Endothelial cell of umbilical vein (primary cell): ENCODE measurements around the gene NXNL2. TPM values are rescaled to one million over a fixed set of nuclear protein-coding genes. Genes with fewer than 3 reads are reported as not detected.

Source experiments
- BruUV-seq: library from RNA; stranded (reverse); fragments of 400-500 nt; replicated peaks from 2 replicates; lab custom pipeline; 2021; lab: Mats Ljungman, UMichigan
- CTCF ChIA-PET: fragments of 300-600, 350-600 bp; sonication (Branson Sonifier 250); formaldehyde crosslinking; loops from one replicate; lab custom pipeline; 2021; ENCODE audit warnings: antibody characterized with exemption, inconsistent platforms; lab: Charles Lee
- POLR2A ChIA-PET: fragments of 300-600, 350-600 bp; sonication (Branson Sonifier 250); formaldehyde crosslinking; loops from one replicate; lab custom pipeline; 2021; ENCODE audit warnings: antibody characterized with exemption, inconsistent platforms; lab: Charles Lee
- DNase-seq: peaks from one replicate; pipeline ENCODE4 v3.0.0-alpha.2; 2011; ENCODE audit warnings: low read depth, low spot score
- FAIRE-seq: peaks from 2 replicates; lab custom pipeline; 2011; peaks lifted over from hg19 to GRCh38; lab: Jason Lieb, UNC
- H2AFZ ChIP-seq: 2 replicates; pipeline ENCODE4 v1.6.0; 2012; ENCODE audit warnings: low read depth, low read length, control low read depth, inconsistent platforms
- H3K27ac ChIP-seq: 2 replicates; pipeline ENCODE4 v1.5.1; 2011; ENCODE audit warnings: low read depth, mild to moderate bottlenecking, control low read depth, low read length, moderate library complexity; ENCODE audit not compliant: insufficient read depth
- H3K27me3 ChIP-seq, 2 experiments: 2 replicates each; pipeline versions ENCODE4 v1.6.0 to v1.6.1; 2011; ENCODE audit warnings: low read length in 2 of 2, mixed read lengths in 1 of 2; ENCODE audit not compliant: control insufficient read depth in 2 of 2, insufficient read depth in 2 of 2
- H3K36me3 ChIP-seq, 2 experiments: 2 replicates in 1 of 2; 3 replicates in 1 of 2; pipeline ENCODE4 v1.5.1; 2011; ENCODE audit warnings: low read length in 2 of 2, mild to moderate bottlenecking in 1 of 2, moderate library complexity in 1 of 2; ENCODE audit not compliant: control insufficient read depth in 2 of 2, insufficient read depth in 2 of 2; ENCODE audit errors: extremely low read depth in 1 of 2
- H3K4me1 ChIP-seq: 3 replicates; pipeline ENCODE4 v1.5.1; 2011; ENCODE audit warnings: mild to moderate bottlenecking, low read length; ENCODE audit not compliant: control insufficient read depth, insufficient read depth; ENCODE audit errors: extremely low read depth
- H3K4me2 ChIP-seq: 2 replicates; pipeline ENCODE4 v1.6.1; 2011; ENCODE audit warnings: low read length, control low read depth, mixed read lengths; ENCODE audit not compliant: insufficient read depth
- H3K4me3 ChIP-seq, 3 experiments: fragments of 200-600 bp in 1 of 3; sonication (generic), shearing (Covaris generic) in 1 of 3; replicated peaks in 1 of 3; 2 replicates each; pipeline ENCODE4 v1.5.1; 2011 to 2016; ENCODE audit warnings: control low read depth in 3 of 3, low read length in 3 of 3, mild to moderate bottlenecking in 2 of 3, inconsistent platforms in 1 of 3, low read depth in 1 of 3, moderate library complexity in 1 of 3; ENCODE audit not compliant: insufficient read depth in 1 of 3
- H3K79me2 ChIP-seq: 2 replicates; pipeline ENCODE4 v1.6.0; 2012; ENCODE audit warnings: low read length, inconsistent platforms; ENCODE audit not compliant: control insufficient read depth, insufficient read depth
- H3K9ac ChIP-seq: replicated peaks from 2 replicates; pipeline ENCODE3; 2011; ENCODE audit warnings: low read length, control low read depth; ENCODE audit not compliant: insufficient read depth; ENCODE audit errors: extremely low read depth
- H3K9me1 ChIP-seq: replicated peaks from 3 replicates; pipeline ENCODE4 v1.6.0; 2011; ENCODE audit warnings: mild to moderate bottlenecking, low read length; ENCODE audit not compliant: control insufficient read depth, insufficient read depth; ENCODE audit errors: extremely low read depth
- H3K9me3 ChIP-seq: replicated peaks from 2 replicates; pipeline ENCODE4 v1.5.1; 2012; ENCODE audit warnings: low read length, inconsistent platforms; ENCODE audit not compliant: control insufficient read depth, insufficient read depth
- H4K20me1 ChIP-seq: replicated peaks from 2 replicates; pipeline ENCODE3; 2011; ENCODE audit warnings: mild to moderate bottlenecking, low read length; ENCODE audit not compliant: control insufficient read depth, insufficient read depth; ENCODE audit errors: extremely low read depth
- EZH2 ChIP-seq: IDR thresholded peaks from 2 replicates; pipeline ENCODE4 v1.6.1; 2012; ENCODE audit warnings: borderline replicate concordance, low read depth, mild to moderate bottlenecking, moderate library complexity, low read length, inconsistent platforms; ENCODE audit not compliant: severe bottlenecking
- FOS ChIP-seq: IDR thresholded peaks from 2 replicates; pipeline ENCODE4 v1.6.1; 2011; ENCODE audit warnings: mild to moderate bottlenecking, low read length, moderate library complexity, borderline replicate concordance; ENCODE audit not compliant: insufficient read depth
- GATA2 ChIP-seq: IDR thresholded peaks from 2 replicates; pipeline ENCODE4 v1.7.0; 2011; ENCODE audit warnings: low read depth, mild to moderate bottlenecking, moderate library complexity, mixed read lengths, low read length; ENCODE audit not compliant: insufficient read length, insufficient read depth
- JUN ChIP-seq: IDR thresholded peaks from 2 replicates; pipeline ENCODE4 v1.6.1; 2011; ENCODE audit warnings: borderline replicate concordance, low read depth; ENCODE audit not compliant: insufficient read length, insufficient read depth
- MYC ChIP-seq: IDR thresholded peaks from one replicate; pipeline ENCODE4 v1.6.1; 2011; ENCODE audit warnings: mild to moderate bottlenecking, low read depth, low read length
- POLR2A ChIP-seq: IDR thresholded peaks from 2 replicates; pipeline ENCODE4 v1.6.1; 2012; ENCODE audit warnings: low read depth, mild to moderate bottlenecking, control low read depth, low read length
- POLR2AphosphoS5 ChIP-seq: IDR thresholded peaks from 2 replicates; pipeline ENCODE4 v1.6.1; 2012; ENCODE audit warnings: low read depth, mild to moderate bottlenecking, control low read depth, low read length, moderate library complexity; ENCODE audit not compliant: insufficient read depth
- dilution Hi-C: fragments of 300-500 bp; cut with MboI; formaldehyde crosslinking; loops from one replicate; pipeline ENCODE4 v1.15.0; 2019; ENCODE audit warnings: low sequenced_read_pairs; ENCODE audit not compliant: extremely low pct_ligation_motif_present
- intact Hi-C: fragments of 100-400 bp; cut with micrococcal nuclease; formaldehyde crosslinking; loops from one replicate; pipeline ENCODE4 v1.10.0; 2022
- polyA plus RNA-seq, 4 experiments: library from polyadenylated mRNA; depleted of rRNA in 3 of 4; stranded (reverse) in 3 of 4; unstranded in 1 of 4; fragments of >200 nt; gene quantifications; 2 replicates each; pipeline versions ENCODE4 v1.2.1 to v1.2.3, GENCODE V29; 2011 to 2012; ENCODE audit warnings: missing spikeins in 1 of 4
- total RNA-seq: library from RNA; stranded (reverse); gene quantifications from 2 replicates; pipeline ENCODE4 v1.2.3, GENCODE V29; 2021
- TF ChIP-seq, protein P1 (sequence below), 2 donors: IDR thresholded peaks; 1 replicate in 1 of 2; 2 replicates in 1 of 2; pipeline ENCODE4 v1.5.1; 2011; ENCODE audit warnings: low read length in 2 of 2, mild to moderate bottlenecking in 2 of 2, moderate library complexity in 2 of 2, control low read depth in 1 of 2, inconsistent platforms in 1 of 2, low read depth in 1 of 2; ENCODE audit not compliant: insufficient read depth in 1 of 2; ENCODE audit errors: extremely low read depth in 1 of 2
- TF ChIP-seq, protein P2 (sequence below): IDR thresholded peaks from 2 replicates; pipeline ENCODE4 v1.6.1; 2011; ENCODE audit not compliant: insufficient read depth, insufficient read length

NXNL2 gene
- total and polyA plus RNA-seq, 2 donors (not counting 3 experiments of a cell fraction or from before 2014, with no cell fraction given) = 0.14 TPM; not detected in 1

DNA sequence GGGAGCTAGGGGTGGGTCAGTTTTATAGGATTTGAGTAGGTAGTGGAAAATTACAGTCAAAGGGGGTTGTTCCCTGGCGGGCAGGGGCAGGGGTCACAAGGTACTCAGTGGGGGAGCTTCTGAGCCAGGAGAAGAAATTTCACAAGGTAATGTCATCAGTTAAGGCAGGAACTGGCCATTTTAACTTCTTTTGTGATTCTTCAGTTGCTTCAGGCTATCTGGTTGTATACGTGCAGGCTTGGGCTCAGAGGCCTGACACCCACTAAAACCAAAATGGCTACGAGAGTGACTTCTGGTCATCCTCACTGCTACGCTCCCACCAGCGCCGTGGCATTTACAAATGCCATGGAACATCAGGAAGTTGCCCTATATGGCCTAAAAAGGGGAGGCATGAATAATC is 20.7 kb upstream of the NXNL2 start:
- BruUV-seq = no TSS peak
- Histone ChIP-seq H3K4me3 (no peak overlapping the region), H3K36me3 (no peaks in the 10 kb centered on the region), H2AFZ (no peak overlapping the region), H3K79me2 (no peaks in the 10 kb centered on the region), H3K9me1 (no peaks in the 10 kb centered on the region), H3K9ac (no peak overlapping the region), H3K4me1 (no peaks in the 10 kb centered on the region), H3K4me2 (no peak overlapping the region), H3K27me3 (no peaks in the 10 kb centered on the region), H4K20me1 (no peaks in the 10 kb centered on the region), H3K27ac (no peak overlapping the region), H3K9me3 (no peaks in the 10 kb centered on the region)
- FAIRE-seq = no peak
- CTCF ChIA-PET = interaction anchor here (0.6 kb wide), 1 partner anchor 120 kb away, joined by 3 read pairs; no protein-coding TSS in a partner anchor
- no peak for TF ChIP-seq GATA2
- TF ChIP-seq JUN = no peak
- TF ChIP-seq FOS = no peak
- no peak for TF ChIP-seq POLR2AphosphoS5
- no peak for TF ChIP-seq MYC
- TF ChIP-seq, protein P1, sequence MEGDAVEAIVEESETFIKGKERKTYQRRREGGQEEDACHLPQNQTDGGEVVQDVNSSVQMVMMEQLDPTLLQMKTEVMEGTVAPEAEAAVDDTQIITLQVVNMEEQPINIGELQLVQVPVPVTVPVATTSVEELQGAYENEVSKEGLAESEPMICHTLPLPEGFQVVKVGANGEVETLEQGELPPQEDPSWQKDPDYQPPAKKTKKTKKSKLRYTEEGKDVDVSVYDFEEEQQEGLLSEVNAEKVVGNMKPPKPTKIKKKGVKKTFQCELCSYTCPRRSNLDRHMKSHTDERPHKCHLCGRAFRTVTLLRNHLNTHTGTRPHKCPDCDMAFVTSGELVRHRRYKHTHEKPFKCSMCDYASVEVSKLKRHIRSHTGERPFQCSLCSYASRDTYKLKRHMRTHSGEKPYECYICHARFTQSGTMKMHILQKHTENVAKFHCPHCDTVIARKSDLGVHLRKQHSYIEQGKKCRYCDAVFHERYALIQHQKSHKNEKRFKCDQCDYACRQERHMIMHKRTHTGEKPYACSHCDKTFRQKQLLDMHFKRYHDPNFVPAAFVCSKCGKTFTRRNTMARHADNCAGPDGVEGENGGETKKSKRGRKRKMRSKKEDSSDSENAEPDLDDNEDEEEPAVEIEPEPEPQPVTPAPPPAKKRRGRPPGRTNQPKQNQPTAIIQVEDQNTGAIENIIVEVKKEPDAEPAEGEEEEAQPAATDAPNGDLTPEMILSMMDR (IDR thresholded peaks at IDR 0.05; ENCODE audit: extremely low read depth in 1 of 2, insufficient read depth in 1 of 2, low read depth in 1 of 2, low read length in 2 of 2) = no peak
- no peak for TF ChIP-seq EZH2
- TF ChIP-seq POLR2A = no peak
- TF ChIP-seq, protein P2, sequence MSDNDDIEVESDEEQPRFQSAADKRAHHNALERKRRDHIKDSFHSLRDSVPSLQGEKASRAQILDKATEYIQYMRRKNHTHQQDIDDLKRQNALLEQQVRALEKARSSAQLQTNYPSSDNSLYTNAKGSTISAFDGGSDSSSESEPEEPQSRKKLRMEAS = no peak
- dilution Hi-C loops (no loop called here), intact Hi-C loops (no loop called here)
- POLR2A ChIA-PET = no interaction called here
- no peak for DNase-seq
